KMS-11 (cell line): ENCODE results near the gene CWF19L1.

ENCODE experiments used
- H2AFZ ChIP-seq: fragments of 200-600 bp; sonication (generic); 2 replicates; pipeline ENCODE4 v1.6.1; 2016; ENCODE audit warnings: antibody characterized with exemption, mixed run types, low read depth
- H3K27ac ChIP-seq: fragments of 200-600 bp; sonication (generic); 2 replicates; pipeline ENCODE4 v1.6.1; 2016; ENCODE audit warnings: mild to moderate bottlenecking, mixed run types
- H3K27me3 ChIP-seq: fragments of 200-600 bp; sonication (generic); 2 replicates; pipeline ENCODE4 v1.6.1; 2017; ENCODE audit warnings: mild to moderate bottlenecking, low read depth, mixed run types, moderate library complexity; ENCODE audit not compliant: insufficient read depth
- H3K36me3 ChIP-seq: fragments of 200-600 bp; sonication (generic); 2 replicates; pipeline ENCODE4 v1.6.1; 2017; ENCODE audit warnings: mild to moderate bottlenecking, mixed run types; ENCODE audit not compliant: insufficient read depth
- H3K4me1 ChIP-seq: fragments of 200-600 bp; sonication (generic); 2 replicates; pipeline ENCODE4 v1.6.1; 2016; ENCODE audit warnings: mild to moderate bottlenecking, low read depth, mixed run types; ENCODE audit not compliant: poor library complexity, severe bottlenecking
- H3K4me2 ChIP-seq: fragments of 200-600 bp; sonication (generic); 2 replicates; pipeline ENCODE4 v1.7.0; 2016; ENCODE audit warnings: mild to moderate bottlenecking, mixed run types
- H3K4me3 ChIP-seq: fragments of 200-600 bp; sonication (generic); IDR thresholded peaks from 2 replicates; pipeline ENCODE4 v1.6.1; 2017; ENCODE audit warnings: low read depth, low read length, mixed read lengths; ENCODE audit not compliant: insufficient read depth
- H3K79me2 ChIP-seq: fragments of 200-600 bp; sonication (generic); 2 replicates; pipeline ENCODE4 v1.6.1; 2016; ENCODE audit warnings: low read depth, mixed run types; ENCODE audit not compliant: insufficient read depth
- H3K9ac ChIP-seq: fragments of 200-600 bp; sonication (generic); 2 replicates; pipeline ENCODE4 v1.6.1; 2016; ENCODE audit warnings: mild to moderate bottlenecking, mixed run types
- H4K20me1 ChIP-seq: fragments of 200-600 bp; sonication (generic); 2 replicates; pipeline ENCODE4 v1.6.1; 2016; ENCODE audit warnings: mild to moderate bottlenecking, mixed run types; ENCODE audit not compliant: insufficient read depth
- CTCF ChIP-seq: fragments of 200-600 bp; sonication (generic); conservative IDR thresholded peaks from 2 replicates; pipeline ENCODE4 v1.6.1; 2017; ENCODE audit warnings: low read depth, mild to moderate bottlenecking, antibody characterized with exemption, low read length, moderate library complexity, mixed read lengths

CWF19L1 gene

DNA sequence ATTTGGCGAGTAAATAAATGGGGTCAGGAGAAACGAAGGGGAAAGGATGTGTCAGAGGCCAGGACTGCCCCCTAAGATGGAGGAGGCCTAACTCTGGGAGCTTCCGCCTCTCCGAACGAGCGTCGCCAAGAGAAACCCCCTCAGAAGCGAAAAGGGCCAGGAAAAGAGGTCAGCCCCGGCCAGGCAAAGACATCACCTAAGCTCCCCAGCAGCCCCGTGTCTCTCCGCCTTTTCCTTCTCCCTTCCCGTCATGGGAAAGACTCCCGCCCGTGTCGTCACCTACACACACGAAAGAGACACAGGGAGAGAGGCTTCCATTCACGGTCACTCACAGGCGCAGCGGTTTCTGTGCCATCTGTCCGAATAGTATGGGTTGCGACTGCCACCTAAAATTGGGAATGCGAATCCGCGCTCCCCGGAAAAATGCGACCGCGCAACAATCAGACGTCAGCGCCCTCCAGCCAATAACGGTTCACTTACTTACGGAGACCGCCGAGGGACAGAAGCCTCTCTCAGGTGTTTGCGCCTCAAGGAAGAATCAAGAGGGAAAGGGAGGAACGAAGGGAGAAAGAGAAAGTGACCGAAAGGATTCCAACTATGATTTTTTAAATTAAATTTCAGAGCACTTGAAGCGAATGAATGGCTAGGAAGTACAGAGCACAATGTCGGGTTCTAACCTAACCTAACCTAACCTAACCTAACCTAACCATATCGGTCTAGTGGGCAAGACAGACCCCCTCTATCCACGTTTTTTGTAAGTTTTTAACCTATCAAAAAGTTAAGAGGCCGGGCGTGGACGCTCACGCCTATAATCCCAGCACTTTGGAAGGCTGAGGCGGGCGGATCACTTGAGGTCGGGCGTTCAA, at the start of gene CWF19L1:
TSS of gene CWF19L1 (minus strand) at position 400 of the 866 bp plus-strand sequence. CDS start at position 355, 45 bp downstream.
- TF ChIP-seq CTCF, result no peak
- no peaks in the 10 kb centered on the region for H3K27me3 ChIP-seq
- peak within 1 kb of the TSS; percentile 70 for H3K9ac ChIP-seq
- H3K27ac ChIP-seq, result peak within 1 kb of the TSS; percentile 48
- H3K79me2 ChIP-seq, result peaks cover 28% of the 10 kb centered on the region
- H3K4me1 ChIP-seq, result peaks cover 16% of the 10 kb centered on the region
- peak within 1 kb of the TSS; percentile 81 for H3K4me2 ChIP-seq
- no peaks in the 10 kb centered on the region for H3K36me3 ChIP-seq
- no peak within 1 kb of the TSS for H3K4me3 ChIP-seq
- H4K20me1 ChIP-seq, result no peaks in the 10 kb centered on the region
- H2AFZ ChIP-seq, result peak within 1 kb of the TSS; percentile 94

GRCh38 chr10:100315615-100316014, 48.2 kb upstream of the CWF19L1 start:
- Histone ChIP-seq H3K27ac (no peak overlapping the region), H3K27me3 (no peaks in the 10 kb centered on the region), H2AFZ (no peak overlapping the region), H3K4me3 (no peak overlapping the region), H3K79me2 (no peaks in the 10 kb centered on the region), H3K9ac (no peak overlapping the region), H3K36me3 (no peaks in the 10 kb centered on the region), H4K20me1 (no peaks in the 10 kb centered on the region), H3K4me1 (no peaks in the 10 kb centered on the region), H3K4me2 (no peak overlapping the region)
- TF ChIP-seq CTCF, result no peak

GRCh38 chr10:100311298-100311697, 43.9 kb upstream of the CWF19L1 start:
- Histone ChIP-seq H4K20me1 (no peaks in the 10 kb centered on the region), H3K27me3 (no peaks in the 10 kb centered on the region), H3K4me3 (no peak overlapping the region), H3K4me1 (no peaks in the 10 kb centered on the region), H3K9ac (no peak overlapping the region), H3K36me3 (no peaks in the 10 kb centered on the region), H3K79me2 (no peaks in the 10 kb centered on the region), H3K27ac (no peak overlapping the region), H3K4me2 (no peak overlapping the region), H2AFZ (no peak overlapping the region)
- no peak for TF ChIP-seq CTCF

- Histone ChIP-seq H3K4me2 (no peak overlapping the region), H3K79me2 (no peaks in the 10 kb centered on the region), H3K9ac (no peak overlapping the region), H2AFZ (no peak overlapping the region), H3K36me3 (no peaks in the 10 kb centered on the region), H4K20me1 (no peaks in the 10 kb centered on the region), H3K4me3 (no peak overlapping the region), H3K4me1 (no peaks in the 10 kb centered on the region), H3K27me3 (no peaks in the 10 kb centered on the region), H3K27ac (no peak overlapping the region)
- no peak for TF ChIP-seq CTCF
These were observed 40.2 kb upstream of the CWF19L1 start for GRCh38 chr10:100307684-100308083.
